Measurements from ENCODE around the gene HTR1D. TPM values are rescaled to one million over a fixed set of nuclear protein-coding genes. Genes with fewer than 3 reads are reported as not detected.
A peak's percentile ranks its signal among the peaks of the same experiment; 100 is the strongest.

The HTR1D gene
- total and polyA plus RNA-seq, 10 donors: 0.13 TPM; not detected in 9

DNA sequence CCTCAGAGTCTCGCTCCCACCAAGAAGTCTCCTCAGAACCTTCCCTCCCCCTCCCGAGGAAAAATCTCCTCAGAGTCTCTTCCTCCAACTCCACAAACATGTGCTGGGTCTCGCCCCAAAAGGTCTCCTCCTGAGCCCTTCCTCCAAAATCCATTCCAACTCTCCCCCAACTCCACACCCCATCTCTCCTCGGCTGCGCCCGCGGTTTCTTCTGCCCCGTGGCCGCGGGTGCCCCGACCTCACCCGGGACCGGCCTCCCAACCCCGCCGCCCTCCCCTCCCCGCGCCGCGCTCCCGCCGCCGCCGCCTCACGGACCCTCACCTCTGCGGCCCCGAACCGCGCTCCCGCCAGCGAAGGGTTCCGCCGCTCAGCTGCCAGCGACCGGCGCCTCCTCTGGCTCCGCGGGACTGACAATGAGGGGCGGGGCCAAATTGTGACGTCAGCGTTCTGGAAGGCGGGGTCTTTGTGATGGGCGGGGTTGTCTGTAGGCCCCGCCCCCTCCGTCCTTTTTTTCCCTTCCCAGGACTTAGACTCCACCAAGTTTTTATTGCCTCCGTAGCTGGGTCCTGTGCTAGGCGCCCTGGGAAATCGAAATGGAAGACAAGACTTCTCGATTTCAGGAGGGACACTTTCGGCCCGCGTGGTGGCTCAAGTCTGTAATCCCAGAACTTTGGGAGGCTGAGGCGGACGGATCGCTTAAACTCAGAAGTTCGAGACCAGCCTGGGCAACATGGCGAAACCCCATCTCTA is 48.7 kb downstream of the HTR1D start, which contains the start of gene LUZP1:
LUZP1 (minus strand) TSS at position 412 of the 750 bp plus-strand sequence.
- TF ChIP-seq, protein P1, sequence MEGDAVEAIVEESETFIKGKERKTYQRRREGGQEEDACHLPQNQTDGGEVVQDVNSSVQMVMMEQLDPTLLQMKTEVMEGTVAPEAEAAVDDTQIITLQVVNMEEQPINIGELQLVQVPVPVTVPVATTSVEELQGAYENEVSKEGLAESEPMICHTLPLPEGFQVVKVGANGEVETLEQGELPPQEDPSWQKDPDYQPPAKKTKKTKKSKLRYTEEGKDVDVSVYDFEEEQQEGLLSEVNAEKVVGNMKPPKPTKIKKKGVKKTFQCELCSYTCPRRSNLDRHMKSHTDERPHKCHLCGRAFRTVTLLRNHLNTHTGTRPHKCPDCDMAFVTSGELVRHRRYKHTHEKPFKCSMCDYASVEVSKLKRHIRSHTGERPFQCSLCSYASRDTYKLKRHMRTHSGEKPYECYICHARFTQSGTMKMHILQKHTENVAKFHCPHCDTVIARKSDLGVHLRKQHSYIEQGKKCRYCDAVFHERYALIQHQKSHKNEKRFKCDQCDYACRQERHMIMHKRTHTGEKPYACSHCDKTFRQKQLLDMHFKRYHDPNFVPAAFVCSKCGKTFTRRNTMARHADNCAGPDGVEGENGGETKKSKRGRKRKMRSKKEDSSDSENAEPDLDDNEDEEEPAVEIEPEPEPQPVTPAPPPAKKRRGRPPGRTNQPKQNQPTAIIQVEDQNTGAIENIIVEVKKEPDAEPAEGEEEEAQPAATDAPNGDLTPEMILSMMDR (IDR thresholded peaks at IDR 0.05 in 8 of 11, conservative IDR thresholded peaks at IDR 0.05 in 3 of 11): peak in 3 of 11 experiments; percentile 12 to 32 (median 26)
- TF ChIP-seq POLR2A (IDR thresholded peaks at IDR 0.05) (peak in 2 of 3 donors; percentile 70 to 83), POLR2AphosphoS5 (IDR thresholded peaks at IDR 0.05) (peak; percentile 98)
- peak; percentile 97 for DNase-seq
- H3K4me1 ChIP-seq: peaks cover 17 to 71% (median 47%) of the 10 kb centered on the region in 6 donors
- H3K4me3 ChIP-seq: peak within 1 kb of the TSS; percentile 65 to 95 (median 82)
- no peaks in the 10 kb centered on the region for H3K9me3 ChIP-seq
- H3K27me3 ChIP-seq (replicated peaks in 1 of 7): no peaks in the 10 kb centered on the region
- no peaks in the 10 kb centered on the region for H3K36me3 ChIP-seq
- H3K27ac ChIP-seq: peak within 1 kb of the TSS; percentile 78 to 96 (median 91)
- intact Hi-C loops (cut with DNase I; ENCODE audit: low total_unique reads): loop anchor here (5.0 kb wide), 1 partner anchor 56 kb away; no protein-coding TSS in a partner anchor
- 5 to 10% (median 5%) methylated on average over 42 to 56 of the region's 56 CpGs for WGBS, 5 donors

DNA sequence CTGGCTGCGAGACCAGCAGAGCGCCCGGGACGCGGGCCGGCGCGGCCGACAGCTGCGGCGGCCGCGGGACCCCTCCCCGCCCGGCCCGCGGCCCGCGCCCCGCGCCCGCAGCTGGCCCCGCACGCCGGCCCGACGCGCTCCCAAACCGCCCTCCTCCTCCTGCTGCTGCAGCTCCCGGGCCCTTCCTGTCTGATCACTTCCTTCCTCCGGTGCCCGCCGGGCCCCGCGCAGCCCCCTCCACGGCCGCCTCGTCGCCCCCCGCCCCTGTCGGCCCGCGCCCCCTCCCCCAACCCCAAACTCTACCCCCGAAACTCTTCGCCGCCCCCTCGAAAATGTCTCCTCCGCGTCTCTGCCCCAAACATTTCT is 49.2 kb downstream of the HTR1D start:
- Histone ChIP-seq H3K9me3 (no peaks in the 10 kb centered on the region), H3K4me1 (peaks cover 17 to 77% (median 50%) of the 10 kb centered on the region in 6 donors), H3K36me3 (no peaks in the 10 kb centered on the region), H3K4me3 (peak overlapping the region; percentile 65 to 95 (median 82)), H3K27me3 (replicated peaks in 1 of 7) (no peaks in the 10 kb centered on the region), H3K27ac (peak overlapping the region; percentile 78 to 96 (median 91))
- intact Hi-C loops (cut with DNase I; ENCODE audit: low total_unique reads): loop anchor here (5.0 kb wide), 1 partner anchor 56 kb away; no protein-coding TSS in a partner anchor
- TF ChIP-seq POLR2AphosphoS5 (IDR thresholded peaks at IDR 0.05): no peak
- TF ChIP-seq, protein P1 (IDR thresholded peaks at IDR 0.05 in 8 of 11, conservative IDR thresholded peaks at IDR 0.05 in 3 of 11): no peak
- TF ChIP-seq POLR2A (IDR thresholded peaks at IDR 0.05): no peak
- peak; percentile 87 for DNase-seq
- 1 to 3% (median 1%) methylated on average over 25 to 49 of the region's 49 CpGs for WGBS, 5 donors

DNA sequence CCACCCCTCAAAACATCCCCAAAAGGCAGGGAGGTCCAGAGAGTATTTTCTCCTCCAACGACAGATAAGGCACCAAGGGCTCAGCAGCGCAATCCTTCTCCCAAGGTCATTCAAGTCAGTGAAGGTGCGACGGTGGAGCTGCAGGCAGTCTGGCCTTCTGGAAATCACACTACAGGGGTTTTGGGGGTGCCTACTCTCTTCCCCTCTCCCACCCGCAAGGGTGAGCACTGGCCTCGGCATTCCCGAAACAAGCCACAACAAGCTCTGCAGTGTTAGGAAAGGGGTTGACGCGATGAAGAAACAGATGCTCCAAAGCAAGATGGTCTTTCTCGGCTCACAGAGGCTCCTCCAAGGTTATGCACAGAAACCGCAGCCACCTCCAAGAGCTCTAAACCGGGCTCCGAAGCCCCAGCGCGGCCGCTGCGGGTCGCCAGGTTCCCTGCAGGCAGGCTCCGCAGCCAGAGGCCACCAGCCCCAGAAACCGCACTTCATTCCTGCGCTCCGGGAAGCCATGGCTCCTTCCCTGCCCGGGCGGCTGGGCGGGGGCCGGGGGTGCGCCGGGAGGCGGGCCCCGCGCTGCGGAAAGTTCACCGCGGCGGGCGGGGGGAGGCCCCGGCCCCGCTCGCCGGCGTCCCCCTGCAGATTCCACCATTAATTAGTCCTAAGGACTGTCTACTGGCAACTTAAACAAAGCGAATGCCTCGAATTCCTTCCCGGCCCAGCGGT is 49.8 kb downstream of the HTR1D start:
- TF ChIP-seq POLR2A (IDR thresholded peaks at IDR 0.05): no peak
- TF ChIP-seq POLR2AphosphoS5 (IDR thresholded peaks at IDR 0.05): peak in 1 of 3 donors; percentile 51
- intact Hi-C loops (cut with DNase I; ENCODE audit: low total_unique reads): loop anchor here (5.0 kb wide), 1 partner anchor 55 kb away; no protein-coding TSS in a partner anchor
- DNase-seq: peak; percentile 85
- Histone ChIP-seq H3K9me3 (no peaks in the 10 kb centered on the region), H3K4me1 (peaks cover 17 to 82% (median 53%) of the 10 kb centered on the region in 6 donors), H3K27ac (peak overlapping the region; percentile 72 to 96 (median 91)), H3K27me3 (replicated peaks in 1 of 7) (no peaks in the 10 kb centered on the region), H3K36me3 (no peaks in the 10 kb centered on the region), H3K4me3 (peak overlapping the region; percentile 65 to 95 (median 82))
- WGBS, 5 donors: 2 to 4% (median 4%) methylated on average over 31 to 45 of the region's 45 CpGs

DNA sequence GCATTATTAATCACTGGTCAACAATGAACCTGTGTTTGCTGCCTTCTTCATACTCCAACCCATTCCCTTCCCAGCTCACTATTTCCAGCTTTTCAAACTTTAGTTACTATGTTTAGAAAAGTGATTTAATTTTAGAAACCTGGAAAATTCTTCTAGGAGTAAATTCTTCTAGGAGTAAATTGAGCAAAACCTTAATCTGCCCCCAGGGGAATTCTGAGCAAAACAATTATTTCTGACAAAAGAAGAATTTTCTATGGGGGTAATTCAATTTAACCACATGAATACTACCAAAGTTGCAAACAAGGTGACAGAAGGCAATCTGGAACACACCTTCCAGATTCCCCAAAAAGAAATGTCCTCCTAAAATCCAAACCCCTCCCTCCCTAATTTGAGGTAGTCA is 50.4 kb downstream of the HTR1D start:
- intact Hi-C loops (cut with DNase I; ENCODE audit: low total_unique reads): loop anchor here (5.0 kb wide), 1 partner anchor 55 kb away; no protein-coding TSS in a partner anchor
- peak overlapping the region in 6 of 8 donors; percentile 65 to 95 (median 82) for H3K4me3 ChIP-seq
- no peak for DNase-seq
- no peaks in the 10 kb centered on the region for H3K27me3 ChIP-seq (replicated peaks in 1 of 7)
- no peaks in the 10 kb centered on the region for H3K36me3 ChIP-seq
- TF ChIP-seq POLR2AphosphoS5 (IDR thresholded peaks at IDR 0.05) (no peak), POLR2A (IDR thresholded peaks at IDR 0.05) (no peak)
- TF ChIP-seq, protein P1 (IDR thresholded peaks at IDR 0.05 in 8 of 11, conservative IDR thresholded peaks at IDR 0.05 in 3 of 11): no peak
- H3K27ac ChIP-seq: peak overlapping the region in 5 of 8 donors; percentile 90 to 96 (median 94)
- H3K9me3 ChIP-seq: no peaks in the 10 kb centered on the region
- H3K4me1 ChIP-seq: peaks cover 17 to 89% (median 57%) of the 10 kb centered on the region in 6 donors
